Uterus (tissue), 2 donors: ENCODE results near the gene ZNF784.

Source experiments
- CTCF ChIP-seq, 4 experiments: fragments of 200-600 bp in 2 of 4; fragments of 450-650 bp in 2 of 4; sonication (generic) in 2 of 4; IDR thresholded peaks; one replicate each; pipeline ENCODE4 v1.5.1; 2016 to 2019; ENCODE audit warnings: antibody characterized with exemption in 4 of 4, mild to moderate bottlenecking in 2 of 4, moderate library complexity in 1 of 4
- POLR2A ChIP-seq, 2 donors: fragments of 450-650 bp; IDR thresholded peaks; one replicate each; pipeline ENCODE4 v1.6.1; 2016; ENCODE audit warnings: antibody characterized with exemption in 2 of 2, mild to moderate bottlenecking in 1 of 2, moderate library complexity in 1 of 2

- TF ChIP-seq CTCF (IDR thresholded peaks at IDR 0.05) = no peak
- TF ChIP-seq POLR2A (IDR thresholded peaks at IDR 0.05) = no peak
Measured at GRCh38 chr19:55625004-55625326, 599 bp upstream of the ZNF784 start.
